ENCODE data around the gene TRERF1. TPM values are rescaled to one million over a fixed set of nuclear protein-coding genes. Genes with fewer than 3 reads are reported as not detected.
A peak's percentile ranks its signal among the peaks of the same experiment; 100 is the strongest.

Gene TRERF1
- total RNA-seq, 6 experiments from 2014 or later = 10.5 to 16.4 (median 15.2) TPM

DNA sequence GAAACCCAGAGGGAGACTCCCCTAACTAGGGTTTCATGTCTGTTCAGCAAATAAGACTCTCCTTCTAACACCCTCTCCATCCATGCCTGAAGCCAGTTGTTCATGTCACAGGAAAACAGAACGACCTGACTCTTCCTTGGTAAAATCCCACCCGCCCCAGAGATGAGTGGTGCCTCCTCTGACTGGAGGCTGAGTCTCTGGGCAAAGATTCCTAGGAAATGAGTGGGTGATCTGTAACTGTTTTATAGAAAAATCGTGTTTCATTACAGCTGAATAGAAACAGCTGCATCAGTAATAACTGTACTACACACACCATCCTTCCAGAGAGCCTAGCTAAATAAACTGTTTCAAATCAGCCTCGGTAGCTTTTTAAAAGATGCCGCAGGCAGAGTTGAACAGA is 196.7 kb downstream of the TRERF1 start:
- Mint-ChIP-seq H3K9me3 (no peaks in the 10 kb centered on the region), H3K4me1 (ENCODE audit: low read depth) (peaks cover 69% of the 10 kb centered on the region), H3K4me3 (peak overlapping the region; percentile 36; the same call in 1 of the 2 replicates), H3K36me3 (ENCODE audit: low read depth) (peaks cover 65% of the 10 kb centered on the region), H3K27ac (peak overlapping the region; percentile 81), H3K27me3 (ENCODE audit: insufficient read depth) (no peaks in the 10 kb centered on the region; the same call in 1 of the 2 replicates)
- DNase-seq = peak; percentile 53
- TF ChIP-seq, protein P1, sequence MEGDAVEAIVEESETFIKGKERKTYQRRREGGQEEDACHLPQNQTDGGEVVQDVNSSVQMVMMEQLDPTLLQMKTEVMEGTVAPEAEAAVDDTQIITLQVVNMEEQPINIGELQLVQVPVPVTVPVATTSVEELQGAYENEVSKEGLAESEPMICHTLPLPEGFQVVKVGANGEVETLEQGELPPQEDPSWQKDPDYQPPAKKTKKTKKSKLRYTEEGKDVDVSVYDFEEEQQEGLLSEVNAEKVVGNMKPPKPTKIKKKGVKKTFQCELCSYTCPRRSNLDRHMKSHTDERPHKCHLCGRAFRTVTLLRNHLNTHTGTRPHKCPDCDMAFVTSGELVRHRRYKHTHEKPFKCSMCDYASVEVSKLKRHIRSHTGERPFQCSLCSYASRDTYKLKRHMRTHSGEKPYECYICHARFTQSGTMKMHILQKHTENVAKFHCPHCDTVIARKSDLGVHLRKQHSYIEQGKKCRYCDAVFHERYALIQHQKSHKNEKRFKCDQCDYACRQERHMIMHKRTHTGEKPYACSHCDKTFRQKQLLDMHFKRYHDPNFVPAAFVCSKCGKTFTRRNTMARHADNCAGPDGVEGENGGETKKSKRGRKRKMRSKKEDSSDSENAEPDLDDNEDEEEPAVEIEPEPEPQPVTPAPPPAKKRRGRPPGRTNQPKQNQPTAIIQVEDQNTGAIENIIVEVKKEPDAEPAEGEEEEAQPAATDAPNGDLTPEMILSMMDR (IDR thresholded peaks at IDR 0.05) = no peak

DNA sequence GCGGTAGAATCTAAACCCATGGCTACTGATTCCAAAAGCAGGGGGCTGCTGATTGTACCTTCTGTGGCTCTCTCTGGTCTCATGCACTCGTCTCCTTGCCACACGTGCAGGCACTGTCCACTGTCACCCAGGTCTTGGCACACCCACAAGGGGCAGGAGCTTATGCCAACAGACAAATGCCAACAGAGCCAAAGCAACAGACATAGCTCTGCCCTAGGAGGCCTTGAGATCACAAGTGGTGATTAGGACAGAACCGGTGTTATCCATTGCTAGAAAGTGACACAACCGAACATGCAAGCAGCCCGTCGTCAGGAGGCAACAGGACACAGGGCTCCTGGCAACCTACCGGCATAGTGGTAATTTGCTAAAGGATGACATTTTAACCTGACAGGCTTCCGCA is 197.2 kb downstream of the TRERF1 start:
- Mint-ChIP-seq H3K4me1 (ENCODE audit: low read depth) (peaks cover 68% of the 10 kb centered on the region), H3K9me3 (no peaks in the 10 kb centered on the region), H3K36me3 (ENCODE audit: low read depth) (peaks cover 67% of the 10 kb centered on the region), H3K27me3 (ENCODE audit: insufficient read depth) (no peaks in the 10 kb centered on the region; the same call in 1 of the 2 replicates), H3K27ac (peak overlapping the region; percentile 81), H3K4me3 (no peak overlapping the region)
- TF ChIP-seq, protein P1 (IDR thresholded peaks at IDR 0.05) = no peak
- no peak for DNase-seq

DNA sequence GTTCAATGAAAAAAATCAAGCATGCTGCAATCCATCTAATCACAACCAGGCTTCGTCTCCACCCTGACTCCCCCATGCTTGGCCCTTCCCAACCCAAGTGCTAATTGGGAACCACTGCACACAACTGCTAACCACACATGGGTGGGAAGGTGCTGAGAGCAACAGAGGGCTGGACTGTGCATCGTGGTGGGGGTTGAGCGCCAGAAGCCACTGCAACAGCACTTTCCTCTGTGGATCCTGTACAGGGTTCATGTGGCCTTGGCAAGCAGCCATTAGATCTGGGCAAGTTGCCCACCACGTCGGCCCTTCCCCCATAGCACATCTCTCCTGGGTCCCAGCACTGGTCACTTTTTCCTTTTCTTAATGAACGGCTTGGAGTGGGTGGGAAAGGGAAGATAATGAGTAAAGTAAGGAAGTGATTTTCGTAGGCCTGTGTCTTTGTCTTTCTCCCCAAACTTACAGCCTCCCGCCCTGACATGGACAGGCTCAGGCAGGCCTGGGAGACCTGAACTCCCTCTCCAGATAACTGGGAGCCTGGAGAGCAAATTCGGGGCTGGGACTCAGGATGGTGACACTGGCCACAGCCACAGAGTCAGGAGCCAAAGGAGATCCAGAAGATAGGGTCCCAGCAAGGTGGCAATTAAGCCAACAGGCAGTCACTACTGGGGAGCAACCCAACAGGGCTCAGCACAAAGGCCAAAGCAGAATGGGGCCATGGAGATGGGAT is 199.7 kb downstream of the TRERF1 start:
- peak overlapping the region; percentile 56 for H3K27ac Mint-ChIP-seq
- H3K4me3 Mint-ChIP-seq = no peak overlapping the region
- peaks cover 74% of the 10 kb centered on the region for H3K36me3 Mint-ChIP-seq (ENCODE audit: low read depth)
- H3K9me3 Mint-ChIP-seq = no peaks in the 10 kb centered on the region
- no peaks in the 10 kb centered on the region; the same call in 1 of the 2 replicates for H3K27me3 Mint-ChIP-seq (ENCODE audit: insufficient read depth)
- TF ChIP-seq, protein P1 (IDR thresholded peaks at IDR 0.05) = no peak
- DNase-seq = no peak
- peaks cover 69% of the 10 kb centered on the region for H3K4me1 Mint-ChIP-seq (ENCODE audit: low read depth)

DNA sequence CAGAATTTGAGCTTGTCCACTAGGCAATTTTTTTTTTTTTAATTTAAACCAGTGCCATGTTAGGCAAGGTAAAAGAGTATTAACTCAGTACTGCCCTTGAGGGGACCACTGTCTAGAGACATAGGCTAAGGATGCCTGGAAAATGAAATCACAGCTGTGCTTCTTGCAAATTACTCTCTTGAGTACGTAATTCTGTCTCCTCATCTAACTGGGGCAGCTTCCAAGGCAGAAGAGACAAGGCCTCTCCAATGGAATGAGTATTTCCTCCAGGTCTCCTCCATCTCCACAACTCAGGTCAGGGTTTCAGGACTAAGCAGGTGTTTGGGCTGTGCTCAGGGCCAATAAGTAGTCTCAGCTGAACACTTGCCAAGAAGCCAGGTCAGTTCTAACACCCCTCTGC is 200.2 kb downstream of the TRERF1 start:
- TF ChIP-seq, protein P1 (IDR thresholded peaks at IDR 0.05) = no peak
- Mint-ChIP-seq H3K4me3 (no peak overlapping the region), H3K27me3 (ENCODE audit: insufficient read depth) (no peaks in the 10 kb centered on the region; the same call in 1 of the 2 replicates), H3K4me1 (ENCODE audit: low read depth) (peaks cover 67% of the 10 kb centered on the region), H3K27ac (peak overlapping the region; percentile 56), H3K36me3 (ENCODE audit: low read depth) (peaks cover 68% of the 10 kb centered on the region), H3K9me3 (no peaks in the 10 kb centered on the region)
- DNase-seq = peak; percentile 21

DNA sequence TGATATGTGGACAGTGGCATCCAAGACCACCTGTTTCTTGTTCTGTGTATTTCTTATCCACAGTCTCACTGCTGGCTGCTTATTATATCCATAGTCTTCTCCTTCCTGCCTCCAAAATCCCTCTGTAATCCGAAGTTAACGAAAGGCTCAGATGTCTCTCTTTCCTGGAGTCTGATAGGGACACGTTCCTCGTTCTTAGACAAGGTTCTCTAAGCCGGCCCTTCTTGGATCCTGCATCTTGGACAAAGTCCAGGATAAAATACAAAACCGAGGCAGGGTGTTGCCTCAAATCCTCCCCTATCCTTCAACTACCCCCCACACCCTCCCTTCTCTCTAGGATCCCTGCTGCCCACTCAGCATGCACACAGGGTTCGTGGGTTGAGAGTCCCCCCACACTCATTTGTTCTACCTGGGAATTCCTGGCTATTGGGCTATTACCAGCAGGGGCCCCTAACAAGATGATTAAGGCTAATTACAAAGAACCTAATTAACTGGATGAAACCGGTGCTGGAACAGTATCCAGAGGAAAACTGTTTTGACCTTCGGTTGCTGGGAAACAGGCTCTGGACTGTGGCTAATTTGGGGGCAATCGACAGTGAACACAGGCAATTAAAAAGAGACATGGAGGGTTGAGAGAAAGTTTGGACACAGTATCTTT is 201.3 kb downstream of the TRERF1 start:
- DNase-seq = no peak
- no peak overlapping the region; the same call in 1 of the 2 replicates for H3K4me3 Mint-ChIP-seq
- TF ChIP-seq, protein P1 (IDR thresholded peaks at IDR 0.05) = no peak
- no peak overlapping the region for H3K27ac Mint-ChIP-seq
- H3K9me3 Mint-ChIP-seq = no peaks in the 10 kb centered on the region
- H3K4me1 Mint-ChIP-seq (ENCODE audit: low read depth) = peaks cover 56% of the 10 kb centered on the region
- no peaks in the 10 kb centered on the region; the same call in 1 of the 2 replicates for H3K27me3 Mint-ChIP-seq (ENCODE audit: insufficient read depth)
- peaks cover 62% of the 10 kb centered on the region for H3K36me3 Mint-ChIP-seq (ENCODE audit: low read depth)

Data from HFFc6 (cell line).